Left lung (tissue), 10 donors: ENCODE data around the gene GPBP1L1. TPM values are rescaled to one million over a fixed set of nuclear protein-coding genes. Genes with fewer than 3 reads are reported as not detected.

Experiments
- ATAC-seq: fragments of 200-7000 bp; cut with Tn5 transposase; one replicate; pipeline ENCODE4 v1.9.1; 2020; ENCODE audit warnings: moderate library complexity
- DNase-seq, 4 donors: peaks; one replicate each; pipeline ENCODE4 v3.0.0-alpha.2; 2013 to 2020
- H3K27ac ChIP-seq, 2 donors: fragments of 200-600 bp; sonication (generic) in 1 of 2; one replicate each; pipeline versions ENCODE4 v1.5.0 to v1.8.0; 2020 to 2021
- H3K27me3 ChIP-seq, 2 donors: fragments of 200-600 bp; sonication (generic) in 1 of 2; one replicate each; pipeline versions ENCODE4 v1.5.0 to v1.8.0; 2020 to 2021
- H3K36me3 ChIP-seq, 2 donors: fragments of 200-600 bp; sonication (generic) in 1 of 2; one replicate each; pipeline versions ENCODE4 v1.5.0 to v1.8.0; 2020 to 2021
- H3K4me1 ChIP-seq, 2 donors: fragments of 200-600 bp; one replicate each; pipeline ENCODE4 v1.8.0; 2021
- H3K4me3 ChIP-seq, 2 donors: fragments of 200-600 bp; sonication (generic) in 1 of 2; one replicate each; pipeline versions ENCODE4 v1.5.0 to v1.8.0; 2020 to 2021; ENCODE audit warnings: mild to moderate bottlenecking in 1 of 2
- H3K9me3 ChIP-seq, 2 donors: fragments of 200-600 bp; sonication (generic) in 1 of 2; one replicate each; pipeline versions ENCODE4 v1.5.0 to v1.8.0; 2020 to 2021
- intact Hi-C, 2 donors: fragments of 100-400 bp; cut with DNase I; formaldehyde crosslinking; loops; one replicate each; pipeline versions ENCODE4 v1.11.2 to v1.14.2; 2022
- polyA plus RNA-seq, 6 donors: library from polyadenylated mRNA; unstranded; fragments of 120-200 nt; gene quantifications; one replicate each; pipeline ENCODE4 v1.2.1, GENCODE V29; 2013; ENCODE audit not compliant: insufficient read length in 6 of 6
- total RNA-seq, 2 donors: library from RNA; stranded (reverse); fragmentation: NEBNext Ultra II Directional; extraction: Animal tissue kit (Norgen Biotek cat#: 25700); gene quantifications; one replicate each; pipeline ENCODE4 v1.2.1, GENCODE V29; 2021
- TF ChIP-seq, protein P1 (sequence below), 2 donors: fragments of 200-600 bp; sonication (generic) in 1 of 2; IDR thresholded peaks; one replicate each; pipeline versions ENCODE4 v1.5.0 to v1.8.0; 2021; ENCODE audit warnings: antibody characterized with exemption in 2 of 2
- donor health status: DM: no; HTN: yes; CAD: no.
- donor health status: DM: no; HTN: no; CAD: no.

Gene GPBP1L1
- total and polyA plus RNA-seq, 8 donors, result 94.9 to 132 (median 111) TPM

DNA sequence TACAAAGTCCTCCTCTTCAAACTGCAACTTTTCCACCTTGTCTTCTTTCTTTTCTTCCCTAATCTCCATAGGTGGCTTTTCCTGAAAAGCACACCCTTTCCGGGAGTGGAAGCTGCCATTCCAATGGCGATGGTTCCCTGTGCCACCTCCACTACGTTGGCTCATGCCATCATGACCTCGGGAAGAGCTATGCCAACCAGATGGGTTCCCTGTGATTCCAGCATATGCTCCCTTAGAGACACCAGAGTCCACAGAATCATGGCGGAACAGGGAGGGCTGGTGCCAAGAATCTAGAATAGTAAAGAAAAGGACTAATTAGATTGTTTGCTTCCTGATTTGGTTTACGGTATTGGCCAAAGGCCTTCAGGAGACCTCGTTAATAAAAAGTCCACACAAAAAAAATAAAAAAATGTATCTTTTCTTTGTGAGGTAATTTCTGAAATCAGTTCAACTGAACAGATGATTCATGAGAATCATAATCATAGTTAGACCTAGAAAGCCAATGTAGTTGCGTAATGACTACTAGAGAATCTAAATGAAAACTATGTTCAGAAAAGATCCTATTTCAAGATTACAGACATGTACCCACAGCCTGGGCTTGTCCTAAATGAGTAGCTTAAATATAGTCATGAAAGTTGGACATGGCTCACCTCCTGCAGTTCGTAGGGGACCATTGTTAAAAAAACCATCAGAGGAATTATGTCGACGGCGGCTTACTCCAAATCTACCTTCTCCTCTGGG is 31.6 kb downstream of the GPBP1L1 start:
- H3K4me1 ChIP-seq, result no peaks in the 10 kb centered on the region
- intact Hi-C loops, result no loop called here
- DNase-seq, result no peak
- no peaks in the 10 kb centered on the region for H3K9me3 ChIP-seq
- peaks cover 0 to 93% of the 10 kb centered on the region in 2 donors for H3K36me3 ChIP-seq
- TF ChIP-seq, protein P1, sequence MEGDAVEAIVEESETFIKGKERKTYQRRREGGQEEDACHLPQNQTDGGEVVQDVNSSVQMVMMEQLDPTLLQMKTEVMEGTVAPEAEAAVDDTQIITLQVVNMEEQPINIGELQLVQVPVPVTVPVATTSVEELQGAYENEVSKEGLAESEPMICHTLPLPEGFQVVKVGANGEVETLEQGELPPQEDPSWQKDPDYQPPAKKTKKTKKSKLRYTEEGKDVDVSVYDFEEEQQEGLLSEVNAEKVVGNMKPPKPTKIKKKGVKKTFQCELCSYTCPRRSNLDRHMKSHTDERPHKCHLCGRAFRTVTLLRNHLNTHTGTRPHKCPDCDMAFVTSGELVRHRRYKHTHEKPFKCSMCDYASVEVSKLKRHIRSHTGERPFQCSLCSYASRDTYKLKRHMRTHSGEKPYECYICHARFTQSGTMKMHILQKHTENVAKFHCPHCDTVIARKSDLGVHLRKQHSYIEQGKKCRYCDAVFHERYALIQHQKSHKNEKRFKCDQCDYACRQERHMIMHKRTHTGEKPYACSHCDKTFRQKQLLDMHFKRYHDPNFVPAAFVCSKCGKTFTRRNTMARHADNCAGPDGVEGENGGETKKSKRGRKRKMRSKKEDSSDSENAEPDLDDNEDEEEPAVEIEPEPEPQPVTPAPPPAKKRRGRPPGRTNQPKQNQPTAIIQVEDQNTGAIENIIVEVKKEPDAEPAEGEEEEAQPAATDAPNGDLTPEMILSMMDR (IDR thresholded peaks at IDR 0.05), result no peak
- ATAC-seq, result no peak
- H3K4me3 ChIP-seq, result no peak overlapping the region
- H3K27ac ChIP-seq, result no peak overlapping the region
- H3K27me3 ChIP-seq, result no peaks in the 10 kb centered on the region

DNA sequence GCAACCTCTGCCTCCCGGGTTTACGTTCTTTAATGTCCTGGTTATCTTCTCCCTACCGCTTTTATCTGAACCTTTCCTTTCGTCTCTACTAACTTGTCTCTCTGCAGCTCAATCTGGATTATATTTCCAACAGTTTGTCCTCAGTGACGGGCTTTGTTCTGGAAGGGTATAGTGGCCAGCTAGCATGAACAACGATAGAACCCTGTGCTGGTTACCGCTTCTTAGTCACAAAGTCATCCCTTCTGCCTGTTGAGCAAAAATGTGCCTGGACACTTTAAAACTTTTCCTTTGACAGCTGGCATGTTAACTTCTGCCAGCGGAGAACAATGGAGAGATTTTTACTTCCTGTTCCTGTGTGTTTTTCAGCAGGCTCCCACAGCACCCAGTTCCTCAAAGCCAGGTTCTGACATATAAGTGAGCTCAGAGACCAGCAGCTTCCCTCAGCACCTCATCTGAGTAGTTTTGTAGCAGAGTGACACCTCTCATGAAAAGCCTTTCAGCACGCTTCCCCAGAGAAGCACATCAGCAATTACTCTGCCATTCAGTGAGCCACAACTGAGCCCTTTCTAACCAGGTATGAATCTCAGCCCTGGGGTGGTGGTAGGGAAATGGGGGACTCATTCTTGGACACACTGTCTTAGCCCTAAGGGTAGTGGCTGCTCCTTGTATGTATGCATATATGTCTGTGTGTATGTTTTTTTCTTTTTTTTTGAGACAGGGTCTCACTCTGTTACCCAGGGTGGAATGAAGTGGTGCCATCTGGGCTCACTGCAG is 38.9 kb downstream of the GPBP1L1 start:
- intact Hi-C loops, result no loop called here
- H3K27me3 ChIP-seq, result no peaks in the 10 kb centered on the region
- no peak for DNase-seq
- TF ChIP-seq, protein P1 (IDR thresholded peaks at IDR 0.05), result no peak
- H3K9me3 ChIP-seq, result no peaks in the 10 kb centered on the region
- ATAC-seq, result peak; percentile 14
- H3K4me3 ChIP-seq, result no peak overlapping the region
- peaks cover 0 to 56% of the 10 kb centered on the region in 2 donors for H3K36me3 ChIP-seq
- H3K4me1 ChIP-seq, result peaks cover 0 to 20% of the 10 kb centered on the region in 2 donors
- H3K27ac ChIP-seq, result peak overlapping the region in 1 of 2 donors; percentile 53

DNA sequence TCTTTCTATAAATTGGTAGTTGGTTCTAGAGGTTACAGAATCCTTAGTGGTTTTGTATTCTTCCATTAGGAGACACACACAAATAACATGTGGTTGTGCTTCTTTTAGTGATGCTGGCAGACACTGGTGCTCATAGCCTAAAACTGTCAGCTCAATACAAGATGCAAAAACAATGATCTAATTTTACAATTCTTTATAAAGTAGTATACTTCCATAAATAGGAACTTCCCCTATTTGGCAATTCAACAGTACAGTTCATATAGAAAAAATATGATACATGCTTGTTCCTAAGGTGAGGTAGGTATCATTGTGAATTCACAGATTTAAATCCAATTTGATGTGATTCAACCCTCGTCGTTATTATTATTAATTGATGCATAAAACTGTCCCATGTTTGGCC is 41.7 kb downstream of the GPBP1L1 start:
- no peaks in the 10 kb centered on the region for H3K27me3 ChIP-seq
- DNase-seq, result no peak
- peak overlapping the region in 1 of 2 donors; percentile 42 for H3K27ac ChIP-seq
- intact Hi-C loops, result no loop called here
- H3K4me1 ChIP-seq, result peaks cover 0 to 20% of the 10 kb centered on the region in 2 donors
- ATAC-seq, result no peak
- TF ChIP-seq, protein P1 (IDR thresholded peaks at IDR 0.05), result no peak
- H3K4me3 ChIP-seq, result no peak overlapping the region
- H3K9me3 ChIP-seq, result no peaks in the 10 kb centered on the region
- H3K36me3 ChIP-seq, result peaks cover 0 to 64% of the 10 kb centered on the region in 2 donors

DNA sequence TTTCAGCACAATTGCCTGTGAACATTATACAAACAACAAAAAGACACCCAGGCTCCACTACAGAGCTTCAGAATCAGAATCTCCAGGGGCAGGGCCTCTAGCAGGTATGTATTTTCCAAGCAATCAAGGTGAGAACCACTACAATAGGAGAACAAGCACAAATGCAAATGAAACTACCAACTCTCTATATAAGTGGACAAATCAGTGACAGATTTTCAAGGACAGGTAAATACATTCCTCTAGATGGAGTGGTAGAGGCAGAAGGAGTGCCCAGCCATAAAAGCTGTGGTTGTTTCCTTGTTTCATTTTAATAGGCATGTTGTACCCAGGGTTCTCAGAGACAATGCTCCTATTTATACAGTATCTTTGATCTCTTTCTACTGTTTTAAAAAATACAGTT is 42.4 kb downstream of the GPBP1L1 start:
- TF ChIP-seq, protein P1 (IDR thresholded peaks at IDR 0.05), result no peak
- Histone ChIP-seq H3K4me1 (peaks cover 0 to 20% of the 10 kb centered on the region in 2 donors), H3K27ac (peak overlapping the region in 1 of 2 donors; percentile 48), H3K9me3 (no peaks in the 10 kb centered on the region), H3K36me3 (peaks cover 0 to 67% of the 10 kb centered on the region in 2 donors), H3K27me3 (no peaks in the 10 kb centered on the region), H3K4me3 (no peak overlapping the region)
- intact Hi-C loops, result no loop called here
- peak; percentile 90 for ATAC-seq
- DNase-seq, result peak in 1 of 4 donors; percentile 41

DNA sequence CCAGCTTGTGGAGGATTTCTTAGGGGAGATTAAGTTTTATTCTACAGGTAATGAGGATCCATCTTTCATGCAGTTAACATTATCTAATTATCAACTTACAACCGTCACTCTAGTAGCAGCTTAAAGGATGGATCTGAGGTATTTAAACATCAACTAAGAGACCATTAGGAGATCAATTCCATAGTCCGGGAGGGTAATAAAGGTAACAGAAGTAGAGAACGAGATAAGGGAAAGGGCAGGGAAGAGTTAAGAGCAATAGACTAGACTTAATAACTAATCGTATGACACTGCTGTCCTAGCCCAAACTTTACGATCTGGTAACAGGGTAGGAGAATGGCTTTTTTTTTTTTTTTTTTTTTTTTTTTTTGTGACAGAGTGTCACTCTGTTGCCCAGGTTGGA is 43.0 kb downstream of the GPBP1L1 start:
- H3K36me3 ChIP-seq, result peaks cover 0 to 67% of the 10 kb centered on the region in 2 donors
- TF ChIP-seq, protein P1 (IDR thresholded peaks at IDR 0.05), result no peak
- no peaks in the 10 kb centered on the region for H3K27me3 ChIP-seq
- peak overlapping the region in 1 of 2 donors; percentile 48 for H3K27ac ChIP-seq
- H3K4me1 ChIP-seq, result peaks cover 0 to 20% of the 10 kb centered on the region in 2 donors
- ATAC-seq (no peak), DNase-seq (no peak)
- H3K4me3 ChIP-seq, result no peak overlapping the region
- no peaks in the 10 kb centered on the region for H3K9me3 ChIP-seq
- intact Hi-C loops, result no loop called here
